Activated T-helper 2 cell treated with anti-CD3 and anti-CD28 coated beads, Interferon-gamma antibody, Interleukin-2, Interleukin-4, amounts not matched to agents 10 μg/mL and 5 μg/mL and 100 μg/mL, durations not matched to agents 14 hours and 24 hours and 36 hours (primary cell): ENCODE measurements around the gene KCNE4. TPM values are rescaled to one million over a fixed set of nuclear protein-coding genes. Genes with fewer than 3 reads are reported as not detected.

Source experiments
- DNase-seq: peaks from one replicate; pipeline ENCODE4 v3.0.0; 2021; ENCODE audit warnings: low spot score
- H3K27ac Mint-ChIP-seq: one replicate; pipeline ENCODE4 v1.8.0; 2021; ENCODE audit warnings: mixed read lengths
- H3K27me3 Mint-ChIP-seq: one replicate; pipeline ENCODE4 v1.8.0; 2021; ENCODE audit warnings: low read depth, mixed read lengths
- H3K36me3 Mint-ChIP-seq: one replicate; pipeline ENCODE4 v1.8.0; 2021; ENCODE audit warnings: low read depth, mixed read lengths
- H3K4me1 Mint-ChIP-seq: one replicate; pipeline ENCODE4 v1.8.0; 2021; ENCODE audit warnings: low read depth, mixed read lengths
- H3K4me3 Mint-ChIP-seq: one replicate; pipeline ENCODE4 v1.8.0; 2021; ENCODE audit warnings: low read depth, mild to moderate bottlenecking, moderate library complexity, mixed read lengths
- H3K9me3 Mint-ChIP-seq: one replicate; pipeline ENCODE4 v1.8.0; 2021; ENCODE audit warnings: mixed read lengths
- intact Hi-C: fragments of 100-400 bp; cut with micrococcal nuclease; formaldehyde crosslinking; loops from one replicate; pipeline ENCODE4 v1.15.1; 2023
- total RNA-seq: library from RNA; stranded (reverse); gene quantifications from 2 replicates; pipeline ENCODE4 v1.2.3, GENCODE V29; 2022

The KCNE4 gene
- total RNA-seq, 1 donor from 2014 or later = not detected

GRCh38 chr2:223027442-223027841, 24.5 kb upstream of the KCNE4 start:
- Mint-ChIP-seq H3K36me3 (no peaks in the 10 kb centered on the region), H3K4me1 (no peaks in the 10 kb centered on the region), H3K27ac (no peak overlapping the region), H3K9me3 (no peaks in the 10 kb centered on the region), H3K27me3 (no peaks in the 10 kb centered on the region), H3K4me3 (no peak overlapping the region)
- no peak for DNase-seq
- intact Hi-C loops = no loop called here

- no peaks in the 10 kb centered on the region for H3K27me3 Mint-ChIP-seq
- H3K4me1 Mint-ChIP-seq = no peaks in the 10 kb centered on the region
- H3K27ac Mint-ChIP-seq = no peak overlapping the region
- no peaks in the 10 kb centered on the region for H3K9me3 Mint-ChIP-seq
- no peaks in the 10 kb centered on the region for H3K36me3 Mint-ChIP-seq
- no peak overlapping the region for H3K4me3 Mint-ChIP-seq
- intact Hi-C loops = no loop called here
- no peak for DNase-seq
These were observed 22.7 kb upstream of the KCNE4 start for GRCh38 chr2:223029287-223029686.

DNA sequence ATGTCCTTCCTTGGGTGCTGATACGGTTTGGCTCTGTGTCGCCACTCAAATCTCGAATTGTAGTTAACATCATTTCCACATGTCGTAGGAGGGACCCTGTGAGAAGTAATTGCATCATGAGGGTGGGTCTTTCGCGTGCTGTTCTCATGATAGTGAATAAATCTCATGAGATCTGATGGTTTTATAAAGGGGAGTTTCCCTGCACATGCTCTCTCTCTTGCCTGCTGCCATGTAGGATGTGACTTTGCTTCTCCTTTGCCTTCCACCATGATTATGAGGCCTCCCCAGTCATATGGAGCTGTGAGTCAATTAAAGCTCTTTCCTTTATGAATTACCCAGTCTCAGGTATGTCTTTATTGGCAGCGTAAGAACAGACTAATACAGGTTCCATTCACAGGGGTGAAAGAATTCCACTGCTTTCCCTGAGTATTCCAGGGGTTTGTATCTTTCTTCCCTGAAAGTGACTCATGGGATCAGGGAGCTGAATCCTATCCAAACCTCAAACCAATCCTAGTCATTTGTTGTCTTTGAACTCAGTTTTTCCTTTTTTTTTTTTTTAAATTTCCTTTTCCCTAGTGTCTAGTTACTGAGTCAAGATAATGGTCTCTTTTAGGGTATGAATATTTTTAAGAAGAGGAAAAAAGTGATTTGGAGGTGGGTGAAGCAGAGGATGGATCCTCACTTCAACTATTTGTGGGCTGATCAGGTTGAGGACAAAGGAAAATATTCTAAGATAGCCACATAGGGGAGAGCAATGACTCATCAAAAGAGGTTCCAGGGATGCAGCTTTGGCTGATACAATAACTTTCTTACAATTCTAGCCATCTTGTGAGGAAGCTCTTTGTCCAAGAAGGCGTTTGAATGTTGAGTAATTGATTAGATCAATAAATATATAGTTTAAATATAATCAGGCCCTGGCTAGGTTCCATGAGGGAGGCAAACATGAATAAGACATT, 19.5 kb upstream of the KCNE4 start:
- no peak overlapping the region for H3K27ac Mint-ChIP-seq
- no peaks in the 10 kb centered on the region for H3K36me3 Mint-ChIP-seq
- no peak overlapping the region for H3K4me3 Mint-ChIP-seq
- H3K9me3 Mint-ChIP-seq = no peaks in the 10 kb centered on the region
- no peak for DNase-seq
- intact Hi-C loops = no loop called here
- no peaks in the 10 kb centered on the region for H3K4me1 Mint-ChIP-seq
- H3K27me3 Mint-ChIP-seq = no peaks in the 10 kb centered on the region

DNA sequence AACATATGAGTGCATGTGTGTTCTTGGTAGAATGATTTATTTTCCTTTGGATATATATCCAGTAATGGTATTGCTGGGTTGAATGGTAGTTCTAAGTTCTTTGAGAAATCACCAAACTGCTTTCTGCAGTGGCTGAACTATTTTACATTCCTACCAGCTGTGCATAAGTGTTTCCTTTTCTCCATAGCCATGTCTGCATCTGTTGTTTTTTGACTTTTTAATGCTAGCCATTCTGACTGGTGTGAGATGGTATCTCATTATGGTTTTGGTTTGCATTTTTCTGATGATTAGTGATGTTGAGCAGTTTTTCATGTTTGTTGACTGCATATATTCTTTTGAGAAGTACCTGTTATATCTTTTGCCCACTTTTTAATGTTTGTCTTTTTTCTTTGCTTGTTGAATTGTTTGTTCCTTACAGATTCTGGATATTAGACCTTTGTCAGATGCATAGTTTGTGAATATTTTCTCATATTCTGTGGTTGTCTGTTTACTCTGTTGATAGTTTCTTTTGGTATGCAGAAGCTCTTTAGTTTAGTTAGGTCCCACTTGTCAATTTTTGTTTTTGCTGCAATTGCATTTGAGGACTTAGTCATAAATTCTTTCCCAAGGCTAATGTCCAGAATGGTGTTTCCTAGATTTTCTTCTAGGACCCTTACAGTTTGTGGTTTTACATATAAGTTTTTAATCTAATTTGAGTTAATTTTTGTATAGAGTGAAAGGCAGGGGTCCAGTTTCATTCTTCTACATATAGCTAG, 17.6 kb upstream of the KCNE4 start:
- Mint-ChIP-seq H3K36me3 (no peaks in the 10 kb centered on the region), H3K9me3 (no peaks in the 10 kb centered on the region), H3K4me3 (no peak overlapping the region), H3K27ac (no peak overlapping the region), H3K27me3 (no peaks in the 10 kb centered on the region), H3K4me1 (no peaks in the 10 kb centered on the region)
- intact Hi-C loops = no loop called here
- DNase-seq = no peak

- intact Hi-C loops = no loop called here
- Mint-ChIP-seq H3K36me3 (no peaks in the 10 kb centered on the region), H3K27ac (no peak overlapping the region), H3K4me3 (no peak overlapping the region), H3K4me1 (no peaks in the 10 kb centered on the region), H3K9me3 (no peaks in the 10 kb centered on the region), H3K27me3 (no peaks in the 10 kb centered on the region)
- no peak for DNase-seq
These were observed 15.1 kb upstream of the KCNE4 start for GRCh38 chr2:223036790-223037444.

- no peak for DNase-seq
- Mint-ChIP-seq H3K4me3 (no peak overlapping the region), H3K27me3 (no peaks in the 10 kb centered on the region), H3K27ac (no peak overlapping the region), H3K4me1 (no peaks in the 10 kb centered on the region), H3K9me3 (no peaks in the 10 kb centered on the region), H3K36me3 (no peaks in the 10 kb centered on the region)
- intact Hi-C loops = no loop called here
These were observed 14.6 kb upstream of the KCNE4 start for GRCh38 chr2:223037445-223037800.

DNA sequence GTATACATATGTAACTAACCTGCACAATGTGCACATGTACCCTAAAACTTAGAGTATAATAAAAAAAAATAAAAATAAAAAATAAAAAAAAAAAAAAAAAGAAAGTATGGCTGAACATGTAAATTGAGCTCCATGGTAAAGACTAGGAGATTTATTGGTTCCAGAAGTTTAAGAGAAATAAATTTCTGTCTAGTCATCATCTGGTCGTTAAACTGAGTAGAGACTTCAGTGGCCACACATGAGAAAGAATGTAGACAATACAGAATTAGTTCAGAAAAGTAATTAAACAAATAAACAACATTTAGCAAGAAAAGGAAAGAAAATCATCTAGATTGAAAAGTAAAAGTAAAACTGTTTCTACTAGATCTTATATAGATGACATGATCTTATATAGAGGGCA, 12.4 kb upstream of the KCNE4 start:
- intact Hi-C loops = no loop called here
- no peak for DNase-seq
- Mint-ChIP-seq H3K4me1 (no peaks in the 10 kb centered on the region), H3K4me3 (no peak overlapping the region), H3K9me3 (no peaks in the 10 kb centered on the region), H3K27me3 (no peaks in the 10 kb centered on the region), H3K36me3 (no peaks in the 10 kb centered on the region), H3K27ac (no peak overlapping the region)

DNA sequence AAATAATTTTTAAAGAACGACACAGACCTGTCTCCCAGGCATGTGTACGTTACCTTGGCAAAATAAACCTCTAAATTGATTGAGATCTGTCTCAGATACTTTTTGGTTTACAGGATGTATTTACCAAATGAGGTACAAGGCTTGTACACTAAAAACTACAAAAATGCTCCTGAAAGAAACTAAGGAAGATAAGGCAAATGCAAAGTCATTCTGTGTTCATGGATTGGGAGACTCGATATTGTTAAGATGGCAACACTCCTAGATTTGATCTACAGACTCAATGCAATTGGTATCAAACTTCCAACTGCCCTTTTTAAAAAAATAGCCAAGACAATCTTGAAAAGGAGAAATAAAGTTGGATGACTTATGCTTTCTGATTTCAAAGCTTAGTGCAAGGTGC, 11.5 kb upstream of the KCNE4 start:
- intact Hi-C loops = no loop called here
- no peak overlapping the region for H3K27ac Mint-ChIP-seq
- DNase-seq = no peak
- no peak overlapping the region for H3K4me3 Mint-ChIP-seq
- H3K9me3 Mint-ChIP-seq = no peaks in the 10 kb centered on the region
- H3K27me3 Mint-ChIP-seq = no peaks in the 10 kb centered on the region
- no peaks in the 10 kb centered on the region for H3K4me1 Mint-ChIP-seq
- H3K36me3 Mint-ChIP-seq = no peaks in the 10 kb centered on the region

GRCh38 chr2:223041527-223042109, 10.4 kb upstream of the KCNE4 start:
- Mint-ChIP-seq H3K9me3 (no peaks in the 10 kb centered on the region), H3K4me3 (no peak overlapping the region), H3K36me3 (no peaks in the 10 kb centered on the region), H3K4me1 (no peaks in the 10 kb centered on the region), H3K27ac (no peak overlapping the region), H3K27me3 (no peaks in the 10 kb centered on the region)
- intact Hi-C loops = no loop called here
- DNase-seq = no peak

DNA sequence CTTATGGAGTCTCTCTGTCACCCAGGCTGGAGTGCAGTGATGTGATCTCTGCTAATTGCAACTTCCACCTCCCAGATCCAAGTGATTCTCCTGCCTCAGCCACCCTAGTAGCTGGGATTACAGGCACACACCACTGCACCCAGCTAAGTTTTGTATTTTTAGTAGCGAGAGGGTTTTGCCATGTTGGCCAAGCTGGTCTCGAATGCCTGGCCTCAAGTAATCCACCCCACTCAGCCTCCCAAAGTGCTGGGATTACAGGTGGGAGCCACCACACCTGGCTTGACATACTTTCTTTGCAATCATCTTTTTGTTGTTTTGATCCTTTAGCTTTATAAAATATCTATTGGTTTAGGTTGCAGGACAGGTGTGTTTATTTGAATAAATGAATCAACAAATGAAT, 9.7 kb upstream of the KCNE4 start:
- no peak for DNase-seq
- H3K4me3 Mint-ChIP-seq = no peak overlapping the region
- intact Hi-C loops = no loop called here
- H3K4me1 Mint-ChIP-seq = no peaks in the 10 kb centered on the region
- no peaks in the 10 kb centered on the region for H3K36me3 Mint-ChIP-seq
- H3K9me3 Mint-ChIP-seq = no peaks in the 10 kb centered on the region
- H3K27me3 Mint-ChIP-seq = no peaks in the 10 kb centered on the region
- H3K27ac Mint-ChIP-seq = no peak overlapping the region

- Mint-ChIP-seq H3K27me3 (no peaks in the 10 kb centered on the region), H3K27ac (no peak overlapping the region), H3K9me3 (no peaks in the 10 kb centered on the region), H3K4me1 (no peaks in the 10 kb centered on the region), H3K4me3 (no peak overlapping the region), H3K36me3 (no peaks in the 10 kb centered on the region)
- intact Hi-C loops = no loop called here
- DNase-seq = no peak
These were observed 9.3 kb upstream of the KCNE4 start for GRCh38 chr2:223042704-223043118.

DNA sequence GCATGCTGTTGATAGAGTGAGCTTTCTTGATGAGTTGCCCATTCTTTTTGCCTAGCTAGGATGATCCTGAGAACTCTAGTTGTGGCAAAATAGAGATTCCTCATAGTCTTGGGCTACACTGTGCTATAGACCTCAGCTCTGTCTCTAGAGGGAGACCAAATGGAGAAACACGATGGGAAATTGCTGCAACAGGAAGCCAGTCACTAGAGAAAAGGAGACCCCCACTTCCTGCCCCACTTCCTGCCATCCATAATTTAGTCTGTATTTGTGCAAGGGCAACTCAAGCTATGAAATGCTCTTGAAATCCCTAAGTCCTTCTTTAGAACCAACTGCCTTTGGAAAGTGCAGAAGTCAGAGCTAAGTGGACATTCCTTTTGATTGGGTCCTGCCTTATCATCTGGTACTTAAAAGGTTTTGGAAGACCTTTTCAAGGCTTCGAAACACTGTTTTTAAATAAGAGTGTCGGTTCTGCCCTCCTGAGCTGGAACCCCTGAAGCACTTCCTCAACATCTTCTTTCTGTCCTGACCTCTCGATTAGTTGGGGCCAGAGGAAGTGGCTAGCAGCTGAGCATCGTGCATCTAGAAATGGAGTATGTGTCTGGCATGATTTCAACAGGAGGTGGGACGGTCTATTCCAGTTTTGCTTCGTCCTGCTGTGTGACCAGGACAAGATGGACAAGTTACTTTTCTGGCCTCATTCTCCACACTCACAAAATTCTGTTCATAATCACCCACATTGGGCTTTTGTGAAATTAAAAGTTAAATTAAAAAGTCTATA, 8.6 kb upstream of the KCNE4 start:
- Mint-ChIP-seq H3K9me3 (no peaks in the 10 kb centered on the region), H3K36me3 (no peaks in the 10 kb centered on the region)

More for the DNA sequence above, 8.6 kb upstream of the KCNE4 start:
- intact Hi-C loops = no loop called here
- Mint-ChIP-seq H3K27me3 (no peaks in the 10 kb centered on the region), H3K4me3 (no peak overlapping the region), H3K4me1 (no peaks in the 10 kb centered on the region), H3K27ac (no peak overlapping the region)
- no peak for DNase-seq
